Body of pancreas (tissue), 4 donors: ENCODE measurements around the gene FITM1. TPM values are rescaled to one million over a fixed set of nuclear protein-coding genes. Genes with fewer than 3 reads are reported as not detected.

Experiments used
- ATAC-seq: fragments of 150-250 bp; one replicate; pipeline ENCODE4 v1.9.1; 2016
- DNase-seq, 4 donors: peaks; one replicate each; pipeline ENCODE4 v3.0.0-alpha.2; 2019
- H3K27ac ChIP-seq, 4 donors: fragments of 200-600 bp; sonication (generic); 1 replicate in 3 of 4; 2 replicates in 1 of 4; pipeline versions ENCODE4 v1.5.1 to v1.6.1; 2016 to 2019; ENCODE audit warnings: mild to moderate bottlenecking in 1 of 4, mixed read lengths in 1 of 4, moderate library complexity in 1 of 4
- H3K27me3 ChIP-seq, 2 donors: fragments of 200-600 bp; sonication (generic); one replicate each; pipeline ENCODE4 v1.6.0; 2016; ENCODE audit warnings: mild to moderate bottlenecking in 1 of 2
- H3K36me3 ChIP-seq, 2 donors: fragments of 200-600 bp; sonication (generic); replicated peaks in 1 of 2; 2 replicates each; pipeline ENCODE4 v1.5.1; 2016; ENCODE audit warnings: low read depth in 2 of 2; ENCODE audit not compliant: insufficient read depth in 1 of 2
- H3K4me1 ChIP-seq: fragments of 200-600 bp; sonication (generic); one replicate; pipeline ENCODE4 v1.6.0; 2016
- H3K4me3 ChIP-seq, 2 donors: fragments of 200-600 bp; sonication (generic); 1 replicate in 1 of 2; 2 replicates in 1 of 2; pipeline ENCODE4 v1.5.1; 2016 to 2019
- H3K9me3 ChIP-seq, 3 donors: fragments of 200-600 bp; sonication (generic); 1 replicate in 2 of 3; 2 replicates in 1 of 3; pipeline ENCODE4 v1.5.1; 2016
- POLR2A ChIP-seq, 3 donors: fragments of 450-650 bp; IDR thresholded peaks; one replicate each; pipeline ENCODE4 v1.6.1; 2016; ENCODE audit warnings: antibody characterized with exemption in 3 of 3, mild to moderate bottlenecking in 2 of 3
- WGBS, 2 donors: methylation state at CpG; one replicate each; pipeline ENCODE4 v1.1.5; 2017; 5-methylcytosine and 5-hydroxymethylcytosine counted together
- intact Hi-C: fragments of 100-400 bp; cut with DNase I; formaldehyde crosslinking; loops from one replicate; pipeline ENCODE4 v1.15.1; 2023
- total RNA-seq, 2 donors: library from RNA; depleted of rRNA; stranded (reverse); fragments of >200 nt; gene quantifications; one replicate each; pipeline ENCODE4 v1.1.0, GENCODE V29; 2016
- TF ChIP-seq, protein P1 (sequence below), 7 experiments: fragments of 450-650 bp in 4 of 7; fragments of 200-600 bp in 3 of 7; sonication (generic) in 3 of 7; IDR thresholded peaks; one replicate each; pipeline ENCODE4 v1.5.1; 2016 to 2019; ENCODE audit warnings: antibody characterized with exemption in 7 of 7

Gene FITM1, protein sequence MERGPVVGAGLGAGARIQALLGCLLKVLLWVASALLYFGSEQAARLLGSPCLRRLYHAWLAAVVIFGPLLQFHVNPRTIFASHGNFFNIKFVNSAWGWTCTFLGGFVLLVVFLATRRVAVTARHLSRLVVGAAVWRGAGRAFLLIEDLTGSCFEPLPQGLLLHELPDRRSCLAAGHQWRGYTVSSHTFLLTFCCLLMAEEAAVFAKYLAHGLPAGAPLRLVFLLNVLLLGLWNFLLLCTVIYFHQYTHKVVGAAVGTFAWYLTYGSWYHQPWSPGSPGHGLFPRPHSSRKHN
- 10 to 100 TPM in 1 of 2 donors, 1 to 10 TPM in 1; 6.3 to 12.2 TPM for total RNA-seq

DNA sequence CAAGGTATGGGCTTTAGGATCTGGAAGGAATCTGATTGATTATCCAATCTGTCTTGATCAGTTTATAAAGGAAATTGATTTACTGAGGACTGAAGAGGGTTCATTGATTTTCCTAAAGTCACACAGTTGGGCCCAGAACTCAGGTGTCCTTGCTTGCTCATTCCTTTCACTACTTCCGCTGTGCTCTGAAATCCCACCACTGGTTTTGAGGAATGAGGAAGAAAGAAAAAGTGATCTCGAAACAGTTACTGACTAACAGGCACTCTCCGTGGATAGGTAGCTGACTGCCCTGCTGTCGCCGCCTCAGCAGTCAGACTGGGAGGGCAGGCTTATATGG lies at the start of gene FITM1:
TSS of gene FITM1 (plus strand) at position 280 of the 337 bp plus-strand sequence. CDS start 905 bp downstream, outside the sequence.
- H3K4me1 ChIP-seq, result peaks cover 35% of the 10 kb centered on the region
- TF ChIP-seq, protein P1, sequence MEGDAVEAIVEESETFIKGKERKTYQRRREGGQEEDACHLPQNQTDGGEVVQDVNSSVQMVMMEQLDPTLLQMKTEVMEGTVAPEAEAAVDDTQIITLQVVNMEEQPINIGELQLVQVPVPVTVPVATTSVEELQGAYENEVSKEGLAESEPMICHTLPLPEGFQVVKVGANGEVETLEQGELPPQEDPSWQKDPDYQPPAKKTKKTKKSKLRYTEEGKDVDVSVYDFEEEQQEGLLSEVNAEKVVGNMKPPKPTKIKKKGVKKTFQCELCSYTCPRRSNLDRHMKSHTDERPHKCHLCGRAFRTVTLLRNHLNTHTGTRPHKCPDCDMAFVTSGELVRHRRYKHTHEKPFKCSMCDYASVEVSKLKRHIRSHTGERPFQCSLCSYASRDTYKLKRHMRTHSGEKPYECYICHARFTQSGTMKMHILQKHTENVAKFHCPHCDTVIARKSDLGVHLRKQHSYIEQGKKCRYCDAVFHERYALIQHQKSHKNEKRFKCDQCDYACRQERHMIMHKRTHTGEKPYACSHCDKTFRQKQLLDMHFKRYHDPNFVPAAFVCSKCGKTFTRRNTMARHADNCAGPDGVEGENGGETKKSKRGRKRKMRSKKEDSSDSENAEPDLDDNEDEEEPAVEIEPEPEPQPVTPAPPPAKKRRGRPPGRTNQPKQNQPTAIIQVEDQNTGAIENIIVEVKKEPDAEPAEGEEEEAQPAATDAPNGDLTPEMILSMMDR (IDR thresholded peaks at IDR 0.05), result no peak
- no peak for TF ChIP-seq POLR2A (IDR thresholded peaks at IDR 0.05)
- H3K27me3 ChIP-seq, result no peaks in the 10 kb centered on the region
- intact Hi-C loops, result no loop called here
- 59 to 92% methylated on average over 5 of the region's 5 CpGs for WGBS, 2 donors
- H3K36me3 ChIP-seq, result no peaks in the 10 kb centered on the region
- H3K9me3 ChIP-seq, result no peaks in the 10 kb centered on the region
- no peak for ATAC-seq
- H3K27ac ChIP-seq, result peak within 1 kb of the TSS; percentile 85 to 96 (median 92)
- DNase-seq, result no peak
- H3K4me3 ChIP-seq, result no peak within 1 kb of the TSS

DNA sequence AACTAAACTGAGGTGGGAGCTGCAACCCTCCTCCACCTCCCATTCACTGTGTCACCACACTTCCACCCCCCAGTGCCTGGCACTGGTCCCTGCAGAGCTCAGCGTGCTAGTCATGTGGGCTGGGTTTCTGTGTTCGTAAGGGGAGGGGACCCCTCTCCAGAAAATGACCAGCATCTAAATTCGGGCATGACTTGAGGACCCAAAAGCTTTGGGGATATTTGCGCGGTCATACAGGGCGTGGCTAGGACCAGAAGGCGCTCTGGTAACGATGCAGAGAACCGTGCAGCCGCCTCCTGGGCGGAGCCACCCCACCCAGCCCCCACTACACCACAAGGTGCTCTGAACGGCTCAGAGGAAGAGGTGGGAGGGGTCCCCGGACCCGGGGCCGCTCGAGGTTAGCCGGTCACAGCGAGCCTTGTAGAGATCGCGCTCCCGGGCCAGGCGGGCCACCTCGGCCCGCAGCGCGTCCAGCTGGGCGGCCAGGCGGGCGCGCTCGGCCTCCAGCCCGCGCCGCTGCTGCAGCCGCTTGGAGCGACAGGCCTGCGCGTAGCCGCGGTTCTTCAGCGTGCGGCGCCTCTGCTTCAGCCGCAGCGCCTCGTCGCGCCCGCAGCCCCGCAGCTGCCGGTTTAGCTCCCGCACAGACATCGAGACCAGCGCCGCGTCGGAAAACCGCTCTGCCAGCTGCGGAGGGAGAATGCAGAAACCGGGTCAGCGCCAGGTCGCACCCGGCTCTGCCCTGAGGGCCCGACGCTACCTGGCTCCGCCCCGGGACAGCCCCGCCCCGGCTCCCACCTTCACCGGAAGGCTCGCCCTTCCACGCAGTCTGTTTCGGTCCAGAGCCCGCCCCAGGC lies 49.3 kb upstream of the FITM1 start:
- 0 to 1% methylated on average over 14 to 70 of the region's 74 CpGs for WGBS, 2 donors
- intact Hi-C loops, result no loop called here
- peak overlapping the region; percentile 75 to 91 (median 87) for H3K27ac ChIP-seq
- DNase-seq (peak; percentile 82 to 89 (median 84)), ATAC-seq (peak; percentile 94)
- no peaks in the 10 kb centered on the region for H3K27me3 ChIP-seq
- H3K9me3 ChIP-seq, result no peaks in the 10 kb centered on the region
- TF ChIP-seq, protein P1 (IDR thresholded peaks at IDR 0.05), result peak in 1 of 7 experiments; percentile 7
- peak; percentile 73 to 89 (median 85) for TF ChIP-seq POLR2A (IDR thresholded peaks at IDR 0.05)
- H3K4me3 ChIP-seq, result peak overlapping the region; percentile 15 to 35
- H3K4me1 ChIP-seq, result peaks cover 16% of the 10 kb centered on the region
- no peaks in the 10 kb centered on the region for H3K36me3 ChIP-seq

DNA sequence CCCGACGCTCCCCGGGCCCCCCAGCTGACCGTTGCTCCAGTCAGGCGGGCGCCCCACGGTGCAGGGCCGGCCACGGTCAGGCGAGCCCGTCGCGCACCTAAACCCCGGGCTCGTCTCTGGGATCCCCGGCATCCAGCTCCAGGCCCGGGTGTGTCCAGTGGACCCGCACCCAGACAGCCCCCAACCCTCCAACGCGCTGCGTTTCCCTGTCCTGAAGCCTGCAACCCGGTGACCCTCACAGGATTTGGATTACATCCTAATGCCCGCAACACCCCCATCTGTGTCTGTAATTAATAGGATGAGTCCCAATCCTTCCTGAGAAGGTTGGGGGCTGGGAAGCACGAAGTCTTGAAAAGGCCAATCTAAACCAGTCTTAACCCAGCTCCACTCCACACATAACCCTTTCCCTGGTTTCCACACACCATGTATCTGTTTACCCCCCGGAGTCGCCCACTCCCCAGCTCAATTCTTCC lies 48.7 kb upstream of the FITM1 start:
- H3K27ac ChIP-seq, result peak overlapping the region; percentile 75 to 91 (median 87)
- H3K27me3 ChIP-seq, result no peaks in the 10 kb centered on the region
- H3K36me3 ChIP-seq, result no peaks in the 10 kb centered on the region
- peak overlapping the region; percentile 15 to 35 for H3K4me3 ChIP-seq
- peak in 2 of 3 donors; percentile 13 to 45 for TF ChIP-seq POLR2A (IDR thresholded peaks at IDR 0.05)
- TF ChIP-seq, protein P1 (IDR thresholded peaks at IDR 0.05), result no peak
- WGBS, 2 donors, result 18 to 87% methylated on average over 4 to 24 of the region's 26 CpGs
- peaks cover 16% of the 10 kb centered on the region for H3K4me1 ChIP-seq
- ATAC-seq (no peak), DNase-seq (peak in 1 of 4 donors; percentile 17)
- no peaks in the 10 kb centered on the region for H3K9me3 ChIP-seq
- intact Hi-C loops, result no loop called here

DNA sequence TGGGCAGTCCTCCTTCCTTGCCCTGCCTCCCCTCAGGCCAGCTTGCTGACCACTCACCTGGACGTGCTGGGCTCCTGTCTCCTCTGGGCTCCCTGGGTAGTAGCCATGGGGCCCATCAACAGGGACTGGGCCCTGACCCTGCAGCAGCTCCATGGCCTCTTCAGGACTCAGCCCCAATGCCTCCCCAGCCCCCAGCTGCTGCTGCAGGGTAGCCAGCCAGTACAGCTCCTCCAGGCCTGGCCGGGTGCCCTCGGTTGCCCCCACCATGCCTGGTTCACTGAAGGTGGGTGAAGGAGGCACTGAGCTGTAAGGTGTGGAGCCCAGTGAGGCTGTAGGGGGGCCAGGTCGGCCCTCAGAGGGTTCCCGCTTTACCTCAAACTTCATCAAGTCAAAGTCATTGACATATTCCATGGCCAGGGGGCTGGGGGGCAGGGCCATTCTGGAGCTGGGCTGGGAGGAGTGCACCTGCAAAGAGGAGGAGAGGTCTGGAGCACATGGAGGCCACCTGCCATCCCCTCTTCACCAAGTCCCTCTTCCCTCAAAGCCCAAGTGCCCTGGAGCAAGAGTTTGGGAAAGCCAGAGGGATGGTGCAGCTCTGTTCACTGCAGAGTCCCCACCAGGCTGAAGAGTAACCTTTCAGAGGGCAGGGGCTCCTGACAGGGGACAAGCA lies 47.9 kb upstream of the FITM1 start:
- Histone ChIP-seq H3K27ac (peak overlapping the region in 1 of 4 donors; percentile 83), H3K4me1 (peaks cover 16% of the 10 kb centered on the region), H3K4me3 (no peak overlapping the region), H3K36me3 (no peaks in the 10 kb centered on the region), H3K27me3 (no peaks in the 10 kb centered on the region), H3K9me3 (no peaks in the 10 kb centered on the region)
- ATAC-seq (no peak), DNase-seq (peak in 1 of 4 donors; percentile 9)
- intact Hi-C loops, result no loop called here
- 89 to 97% methylated on average over 3 to 5 of the region's 5 CpGs for WGBS, 2 donors
- TF ChIP-seq, protein P1 (IDR thresholded peaks at IDR 0.05), result no peak
- TF ChIP-seq POLR2A (IDR thresholded peaks at IDR 0.05), result no peak
